OCI-LY1 (cell line): ENCODE results near the gene CCDC51.

Experiments used
- CTCF ChIP-seq: fragments of 200-600 bp; sonication (generic), shearing (Covaris generic); IDR thresholded peaks from 2 replicates; pipeline ENCODE4 v1.5.1; 2017; ENCODE audit warnings: mild to moderate bottlenecking, antibody characterized with exemption, low read length, moderate library complexity, mixed read lengths
- EZH2 ChIP-seq: fragments of 200-600 bp; sonication (generic), shearing (Covaris generic); IDR thresholded peaks from 2 replicates; pipeline ENCODE4 v1.8.0; 2017; ENCODE audit warnings: borderline replicate concordance, mixed run types, mild to moderate bottlenecking, antibody characterized with exemption, low read length, moderate library complexity, mixed read lengths

- no peak for TF ChIP-seq CTCF
- no peak for TF ChIP-seq EZH2
Measured at GRCh38 chr3:48409291-48410201, 30.4 kb downstream of the CCDC51 start.
